C4-2B (cell line): ENCODE data around the gene SLC6A5.
"Not testable (repeated sequence)": the region's sequence is repeated elsewhere in the genome, so short reads cannot be mapped to it uniquely, and the experiment has no call there.

Experiments used
- H3K27ac ChIP-seq: fragments of 450-650 bp; 2 replicates; pipeline ENCODE4 v1.5.1; 2017
- ZFX ChIP-seq: fragments of 450-650 bp; IDR thresholded peaks from 2 replicates; pipeline ENCODE4 v1.6.1; 2017
- TF ChIP-seq, protein P1 (sequence below): fragments of 450-650 bp; conservative IDR thresholded peaks from 2 replicates; pipeline ENCODE4 v1.5.1; 2017; ENCODE audit warnings: mild to moderate bottlenecking

Gene SLC6A5

DNA sequence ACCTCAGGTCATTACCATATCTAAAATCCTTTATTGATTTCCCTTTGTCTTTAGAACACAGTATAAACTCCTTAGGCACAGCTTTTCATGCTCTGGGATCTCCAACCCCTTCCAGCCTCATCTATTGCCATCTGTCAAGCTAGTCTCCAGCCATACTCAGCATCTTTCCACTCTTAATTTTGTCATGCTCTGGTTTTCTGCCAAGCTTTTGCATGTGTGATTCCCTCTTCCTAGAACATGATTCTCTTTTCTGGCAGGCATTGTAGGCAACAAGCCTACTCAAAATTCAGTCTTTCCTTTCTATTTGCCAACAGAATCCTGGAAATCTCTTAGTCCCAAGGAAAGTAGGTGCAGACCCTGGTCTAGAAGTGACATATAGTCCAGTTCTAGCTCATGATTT is 35.5 kb upstream of the SLC6A5 start:
- TF ChIP-seq, protein P1, sequence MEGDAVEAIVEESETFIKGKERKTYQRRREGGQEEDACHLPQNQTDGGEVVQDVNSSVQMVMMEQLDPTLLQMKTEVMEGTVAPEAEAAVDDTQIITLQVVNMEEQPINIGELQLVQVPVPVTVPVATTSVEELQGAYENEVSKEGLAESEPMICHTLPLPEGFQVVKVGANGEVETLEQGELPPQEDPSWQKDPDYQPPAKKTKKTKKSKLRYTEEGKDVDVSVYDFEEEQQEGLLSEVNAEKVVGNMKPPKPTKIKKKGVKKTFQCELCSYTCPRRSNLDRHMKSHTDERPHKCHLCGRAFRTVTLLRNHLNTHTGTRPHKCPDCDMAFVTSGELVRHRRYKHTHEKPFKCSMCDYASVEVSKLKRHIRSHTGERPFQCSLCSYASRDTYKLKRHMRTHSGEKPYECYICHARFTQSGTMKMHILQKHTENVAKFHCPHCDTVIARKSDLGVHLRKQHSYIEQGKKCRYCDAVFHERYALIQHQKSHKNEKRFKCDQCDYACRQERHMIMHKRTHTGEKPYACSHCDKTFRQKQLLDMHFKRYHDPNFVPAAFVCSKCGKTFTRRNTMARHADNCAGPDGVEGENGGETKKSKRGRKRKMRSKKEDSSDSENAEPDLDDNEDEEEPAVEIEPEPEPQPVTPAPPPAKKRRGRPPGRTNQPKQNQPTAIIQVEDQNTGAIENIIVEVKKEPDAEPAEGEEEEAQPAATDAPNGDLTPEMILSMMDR, result no peak
- TF ChIP-seq ZFX, result no peak
- no peak overlapping the region for H3K27ac ChIP-seq

DNA sequence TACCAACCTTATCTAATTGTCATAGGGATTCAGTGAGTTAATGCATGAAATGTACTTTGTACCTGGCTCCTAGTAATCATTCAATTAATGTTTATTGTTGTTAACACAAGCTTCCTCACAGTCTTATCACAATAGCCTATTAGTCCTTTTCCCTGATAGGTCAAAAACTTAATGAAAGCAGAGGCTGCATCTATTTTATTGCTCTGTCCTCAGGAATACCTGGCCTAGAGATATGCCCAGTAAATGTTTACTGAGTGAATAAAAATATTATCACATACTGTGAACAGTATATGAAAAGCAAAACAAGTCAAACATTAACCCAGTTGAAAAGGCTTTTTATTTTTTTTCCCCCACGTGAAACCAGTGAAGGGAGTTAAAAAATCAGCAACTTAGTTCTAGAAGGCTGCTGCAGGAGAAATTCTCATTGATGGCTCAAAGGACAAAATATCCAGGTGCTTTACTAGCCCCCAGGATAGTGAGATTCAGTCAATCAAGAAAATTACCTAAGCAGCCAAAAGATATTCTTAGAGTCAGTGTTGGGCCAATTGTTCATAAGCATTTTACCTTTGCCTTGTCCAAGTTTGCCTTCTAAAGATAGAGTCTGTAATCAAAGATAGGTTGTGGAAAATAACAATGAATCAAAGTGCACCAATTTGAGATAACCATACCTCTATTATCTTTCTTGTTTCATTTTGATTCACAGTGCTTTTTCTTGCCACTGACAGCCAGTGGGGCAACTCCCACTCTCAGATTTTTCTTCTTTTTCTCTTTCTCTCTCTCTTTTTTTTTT is 34.4 kb upstream of the SLC6A5 start:
- TF ChIP-seq ZFX, result no peak
- TF ChIP-seq, protein P1, result no peak
- no peak overlapping the region for H3K27ac ChIP-seq

DNA sequence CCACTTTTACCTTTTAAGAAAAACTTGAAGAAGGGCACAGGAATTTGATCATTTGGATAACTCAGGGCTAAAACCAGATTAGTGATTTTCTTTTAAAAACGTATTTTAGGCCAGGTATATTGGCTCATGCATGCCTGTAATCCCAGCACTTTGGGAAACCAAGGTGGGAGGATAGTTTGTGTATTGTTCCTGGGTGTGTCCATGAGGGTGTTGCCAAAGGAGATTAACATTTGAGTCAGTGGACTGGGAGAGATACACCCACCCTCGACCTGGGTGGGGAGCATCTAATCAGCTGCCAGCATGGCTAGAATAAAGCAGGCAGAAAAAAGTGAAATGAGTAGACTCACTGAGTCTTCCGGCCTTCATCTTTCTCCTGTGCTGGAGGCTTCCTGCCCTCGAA is 33.3 kb upstream of the SLC6A5 start:
- H3K27ac ChIP-seq, result not testable (repeated sequence)

DNA sequence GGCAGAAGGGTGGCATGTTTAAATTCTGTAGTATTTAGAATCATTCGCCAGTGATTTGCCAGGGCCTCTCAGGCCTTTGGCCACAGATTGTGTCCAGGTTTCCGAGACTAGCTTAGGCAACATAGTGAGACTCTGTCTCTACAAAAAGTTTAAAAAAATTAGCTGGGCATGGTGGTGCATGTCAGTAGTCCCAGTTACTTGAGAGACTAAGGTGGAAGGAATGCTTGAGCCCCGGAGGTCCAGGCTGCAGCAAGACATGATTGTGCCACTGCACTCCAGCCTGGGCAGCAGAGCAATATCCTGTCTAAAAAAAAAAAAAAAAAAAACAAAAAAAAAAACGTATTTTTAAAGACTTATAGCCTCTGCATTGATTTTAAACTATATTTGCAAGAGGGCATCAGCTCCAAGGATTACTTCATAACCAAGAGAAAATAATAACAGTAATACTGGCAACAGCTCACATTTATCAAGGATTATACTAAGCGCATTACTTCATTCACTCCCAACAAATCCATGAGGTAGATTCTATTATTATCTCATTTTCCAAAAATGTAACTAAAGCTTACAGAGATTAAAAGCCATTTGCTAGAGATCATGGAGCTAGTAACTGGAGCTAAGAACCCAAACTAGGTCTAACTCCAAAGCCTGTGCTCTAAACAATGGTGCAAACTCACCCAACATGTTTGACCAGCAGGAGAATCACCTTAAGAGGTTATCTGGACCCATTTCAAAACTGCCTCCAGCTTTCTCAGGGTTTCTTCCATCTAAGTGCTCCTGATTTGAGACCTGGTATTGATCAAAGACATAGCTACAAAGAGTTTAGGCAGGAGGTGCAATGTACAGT is 32.6 kb upstream of the SLC6A5 start:
- no peak for TF ChIP-seq ZFX
- TF ChIP-seq, protein P1, result no peak

DNA sequence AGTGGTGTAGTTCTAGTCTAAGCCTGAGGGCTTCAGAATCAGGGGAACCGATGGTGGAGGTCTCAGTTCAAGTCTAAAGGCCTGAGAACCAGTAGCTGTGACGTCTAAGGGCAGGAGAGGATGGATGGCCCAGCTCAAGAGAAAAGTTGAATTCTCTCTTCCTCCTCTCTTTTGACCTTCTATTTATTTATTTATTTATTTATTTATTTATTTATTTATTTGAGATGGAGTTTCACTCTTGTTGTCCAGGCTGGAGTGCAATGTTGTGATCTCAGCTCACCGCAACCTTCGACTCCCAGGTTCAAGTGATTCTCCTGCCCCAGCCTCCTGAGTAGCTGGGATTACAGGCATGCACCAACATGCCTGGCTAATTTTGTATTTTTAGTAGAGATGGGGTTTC is 19.7 kb upstream of the SLC6A5 start:
- H3K27ac ChIP-seq, result not testable (repeated sequence)

More for the DNA sequence above, 32.6 kb upstream of the SLC6A5 start:
- H3K27ac ChIP-seq, result no peak overlapping the region

DNA sequence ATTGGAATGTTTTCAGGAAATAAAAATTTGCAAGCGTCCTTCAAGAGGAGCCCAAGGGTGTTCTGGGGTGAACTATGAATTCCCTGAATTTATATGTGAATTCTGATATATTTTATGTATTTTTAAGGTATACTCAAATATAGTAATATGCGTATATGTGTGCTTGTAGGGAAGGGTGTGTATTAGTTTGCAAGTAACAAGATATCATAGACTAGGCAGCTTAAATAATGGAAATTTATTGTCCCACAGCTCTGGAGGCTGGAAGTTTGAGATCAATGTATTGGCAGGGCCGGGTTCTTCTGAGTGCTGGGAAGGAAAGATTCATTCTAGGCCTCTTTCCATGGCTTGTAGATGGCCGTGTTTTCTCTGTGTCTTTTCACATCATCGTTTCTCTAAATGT is 16.2 kb upstream of the SLC6A5 start:
- no peak overlapping the region for H3K27ac ChIP-seq
- no peak for TF ChIP-seq ZFX
- TF ChIP-seq, protein P1, result no peak

DNA sequence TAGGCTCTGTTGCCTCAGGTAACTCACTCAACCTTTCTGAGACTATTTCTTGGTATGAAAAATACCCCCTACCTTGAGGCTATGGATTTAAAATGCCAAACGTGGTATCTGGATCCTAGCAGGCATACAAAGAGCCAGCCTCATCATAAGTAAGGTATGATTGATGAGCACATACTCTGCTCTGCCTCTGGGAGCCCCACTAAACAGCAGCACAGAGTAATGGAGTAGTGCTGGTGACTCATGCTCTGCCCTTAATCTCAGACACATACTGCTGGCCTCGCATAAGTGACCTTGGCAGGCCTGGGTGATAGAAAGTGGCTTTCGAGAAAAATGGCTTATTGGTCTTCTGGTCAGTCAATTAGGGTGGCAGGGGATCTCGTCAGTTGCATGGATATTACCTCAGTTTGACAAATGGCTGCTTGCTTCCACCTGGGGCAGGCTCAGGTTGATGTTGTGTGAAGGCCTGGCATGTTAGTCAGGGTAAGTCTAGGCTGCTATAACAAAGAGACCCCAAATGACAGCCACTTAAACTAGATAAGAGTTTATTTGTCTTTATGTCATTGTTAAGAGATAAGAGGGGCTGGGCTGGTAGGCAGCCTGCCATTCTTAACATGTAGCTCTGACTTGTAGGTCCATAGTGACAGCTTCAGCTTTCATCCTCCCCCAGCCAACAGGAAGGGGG is 15.2 kb upstream of the SLC6A5 start:
- H3K27ac ChIP-seq, result no peak overlapping the region
- TF ChIP-seq, protein P1, result no peak
- no peak for TF ChIP-seq ZFX

DNA sequence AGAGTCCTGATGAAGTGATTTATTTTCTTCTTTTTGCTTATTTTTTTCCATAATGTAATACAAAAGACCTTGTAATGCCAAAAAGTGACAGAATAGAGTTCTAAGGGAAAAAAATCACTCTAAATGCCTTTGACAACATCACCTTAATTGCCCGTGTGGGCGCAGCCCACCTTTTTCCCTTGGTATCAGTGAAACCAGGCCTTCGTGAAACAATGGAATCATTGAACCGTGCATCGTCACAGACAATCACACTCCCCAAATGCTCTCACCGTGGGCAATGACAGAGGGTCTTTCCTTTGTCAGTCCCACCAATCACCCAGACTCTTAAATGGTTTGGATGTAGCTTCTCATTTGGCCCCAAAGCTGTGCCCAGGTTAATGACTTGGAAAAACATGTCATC is 9.6 kb upstream of the SLC6A5 start:
- TF ChIP-seq, protein P1, result no peak
- TF ChIP-seq ZFX, result no peak
- no peak overlapping the region for H3K27ac ChIP-seq
